Posterior vena cava (tissue), 2 donors: ENCODE data around the gene SH3RF1. TPM values are rescaled to one million over a fixed set of nuclear protein-coding genes. Genes with fewer than 3 reads are reported as not detected.

Experiments used
- DNase-seq: peaks from one replicate; pipeline ENCODE4 v3.0.0-alpha.2; 2020; ENCODE audit warnings: low spot score
- intact Hi-C, 2 donors: fragments of 100-400 bp; cut with DNase I; formaldehyde crosslinking; loops; one replicate each; pipeline versions ENCODE4 v1.14.1 to v1.14.2; 2022 to 2023
- total RNA-seq, 2 donors: library from RNA; stranded (reverse); fragmentation: NEBNext Ultra II Directional; extraction: Animal tissue kit (Norgen Biotek cat#: 25700); gene quantifications; one replicate each; pipeline ENCODE4 v1.2.1, GENCODE V29; 2021
- donor health status: DM: yes; HTN: yes; CAD: no.
- donor health status: DM: yes; HTN: yes; CAD: no.

Gene SH3RF1
- total RNA-seq, 2 donors from 2014 or later, result 13.8 to 20.3 TPM

GRCh38 chr4:169254546-169254983 lies 16.2 kb downstream of the SH3RF1 start:
- intact Hi-C loops, result no loop called here
- no peak for DNase-seq

DNA sequence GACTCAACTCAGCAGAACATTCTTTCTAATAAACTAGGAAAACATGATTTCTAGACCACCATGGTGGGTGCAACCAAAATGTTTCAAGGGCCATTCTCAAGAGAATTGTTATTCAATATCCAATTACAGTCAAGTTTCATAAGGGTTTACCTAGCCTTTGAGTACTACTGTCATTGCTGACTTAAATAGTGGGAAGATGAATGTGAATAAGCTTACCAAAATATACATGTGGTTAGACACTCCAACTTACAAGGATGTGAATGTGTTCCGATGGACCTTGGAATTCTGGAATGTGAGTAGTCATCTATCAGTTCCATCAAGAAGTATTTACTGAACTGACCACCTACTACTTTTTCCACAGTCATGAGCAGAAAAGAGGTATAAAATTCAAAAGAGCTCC lies 16.9 kb downstream of the SH3RF1 start:
- intact Hi-C loops, result no loop called here

DNA sequence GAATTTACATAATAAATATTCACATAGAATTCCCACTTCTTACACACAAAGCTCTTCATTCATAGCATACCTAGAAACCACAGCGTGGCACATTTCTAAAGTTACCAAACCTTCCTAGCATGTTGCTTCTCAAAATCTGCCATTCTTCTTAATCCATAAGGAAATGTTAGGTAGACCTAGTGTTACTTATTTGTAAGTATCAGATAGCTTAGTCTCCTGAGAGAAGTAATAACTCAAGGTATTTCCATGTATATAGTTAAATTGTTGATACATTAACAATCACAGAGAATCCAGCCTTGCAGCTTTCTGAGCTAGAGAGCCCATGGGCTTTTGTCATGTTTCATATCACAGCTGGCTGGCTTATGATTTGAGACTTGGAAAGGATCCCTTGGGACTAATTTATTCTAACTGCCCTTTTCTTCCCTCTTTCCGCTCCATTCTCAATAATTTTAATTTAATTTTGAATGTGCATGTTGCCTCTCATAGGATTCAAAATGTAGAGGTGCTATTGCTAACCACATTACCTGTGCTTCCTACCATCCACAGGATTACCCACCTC lies 17.6 kb downstream of the SH3RF1 start:
- DNase-seq, result no peak
- intact Hi-C loops, result no loop called here

More for the DNA sequence above, 16.9 kb downstream of the SH3RF1 start:
- no peak for DNase-seq

DNA sequence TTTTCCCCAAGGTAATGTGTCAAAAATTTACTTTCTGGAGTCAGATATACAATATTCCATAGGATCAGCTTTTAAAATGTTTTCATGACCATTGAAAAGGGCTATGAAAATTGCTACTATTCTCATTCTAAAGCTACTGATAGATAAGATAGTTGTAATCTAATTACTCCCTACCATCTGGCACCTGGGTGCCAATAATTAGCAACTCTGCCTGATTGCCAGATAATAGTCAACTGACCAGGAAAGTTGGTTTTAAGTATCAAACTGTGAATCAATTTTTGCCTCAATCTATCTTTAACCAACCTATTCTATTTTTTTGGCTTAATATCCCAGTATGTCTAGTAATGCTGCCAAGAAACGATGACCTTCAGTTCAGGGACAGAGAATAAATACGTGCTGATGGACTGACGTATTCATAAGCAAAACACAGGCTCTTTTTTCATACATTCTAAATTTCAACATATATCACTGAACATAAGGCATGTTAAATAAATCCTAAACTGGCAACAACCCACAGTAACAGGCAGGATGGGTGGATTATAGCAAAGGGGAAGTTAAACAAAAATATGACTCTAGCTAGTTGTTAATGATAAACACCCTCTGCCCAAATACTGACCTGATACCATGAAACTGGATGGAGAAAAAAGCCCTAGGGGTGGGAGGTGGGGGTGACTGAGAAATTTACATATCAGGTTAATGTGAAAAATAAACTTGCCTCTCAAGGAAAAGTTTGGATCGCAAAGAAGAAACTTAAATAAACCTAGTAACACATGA lies 18.2 kb downstream of the SH3RF1 start:
- DNase-seq, result no peak
- intact Hi-C loops, result no loop called here

- intact Hi-C loops, result no loop called here
- no peak for DNase-seq
Observed at GRCh38 chr4:169251291-169252235, 19.2 kb downstream of the SH3RF1 start.

DNA sequence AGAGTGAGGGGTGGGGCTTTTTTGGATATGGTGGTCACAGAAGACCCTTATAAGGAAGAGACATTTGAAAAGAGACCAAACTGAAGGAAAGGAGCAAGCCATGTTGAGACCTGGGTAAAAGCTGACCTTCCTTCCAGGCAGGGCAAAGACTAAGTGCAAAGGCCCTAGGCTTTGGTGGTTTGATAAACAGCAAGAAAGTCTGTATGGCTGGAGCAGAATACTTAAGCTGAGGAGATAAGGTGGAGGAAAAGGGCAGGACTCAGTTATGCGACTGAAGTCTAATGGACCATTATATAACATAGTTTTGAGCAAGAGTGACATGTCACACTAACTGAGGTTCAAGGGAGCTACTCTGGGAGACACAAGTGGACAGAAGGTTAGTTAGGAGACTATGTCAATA lies 20.0 kb downstream of the SH3RF1 start:
- DNase-seq, result no peak
- intact Hi-C loops, result no loop called here

DNA sequence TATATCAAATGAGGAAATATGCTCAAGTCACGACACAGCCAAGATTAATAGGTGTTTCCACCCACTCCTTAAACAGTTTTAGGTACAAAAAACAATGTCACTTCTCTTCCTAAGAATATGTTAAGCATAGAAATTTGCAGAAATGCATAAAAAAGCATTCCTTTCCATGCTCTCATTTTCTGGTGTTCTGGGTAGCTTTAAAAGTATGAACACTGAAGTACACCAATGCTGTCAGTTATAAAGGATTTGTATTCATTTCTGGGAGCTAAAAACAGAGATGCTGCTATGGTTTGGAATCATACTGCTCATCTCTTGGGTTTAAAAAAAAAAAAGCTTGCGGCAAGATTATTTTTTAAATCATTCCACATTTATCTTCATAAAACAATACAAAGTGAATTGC lies 20.8 kb downstream of the SH3RF1 start:
- DNase-seq, result no peak
- intact Hi-C loops, result no loop called here

DNA sequence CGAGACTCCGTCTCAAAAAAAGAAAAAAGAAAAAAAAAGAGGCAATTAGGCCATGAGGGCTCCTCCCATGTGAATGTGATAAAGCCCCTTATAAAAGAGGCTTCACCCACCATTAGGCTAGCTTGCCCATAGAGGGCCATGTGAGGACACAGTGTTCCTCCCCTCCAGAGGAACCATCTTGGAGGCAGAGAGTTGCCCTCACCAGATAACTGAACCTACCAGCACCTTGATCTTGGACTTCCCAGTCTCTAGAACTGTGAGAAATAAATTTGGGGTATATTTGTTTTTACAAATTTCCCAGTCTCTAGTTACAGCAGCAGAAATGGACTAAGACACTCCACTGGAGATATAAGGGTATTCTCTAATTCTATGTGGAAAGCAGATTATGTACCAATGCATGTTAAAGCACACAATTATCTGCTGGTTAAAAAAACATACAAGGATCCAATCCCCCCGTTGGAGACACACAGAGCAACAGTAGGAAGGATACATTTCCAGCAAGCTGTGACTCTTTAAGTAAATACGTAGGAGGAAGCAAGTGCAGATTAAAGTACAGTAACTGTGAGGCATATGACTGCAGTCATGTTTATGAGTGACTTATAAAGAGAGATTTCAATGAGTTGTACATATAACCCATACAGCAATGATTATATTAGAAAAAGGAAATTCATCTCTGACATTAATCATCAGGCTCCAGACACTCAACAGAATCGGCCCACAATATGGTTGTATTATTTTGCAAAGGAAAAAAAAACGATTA lies 21.4 kb downstream of the SH3RF1 start:
- intact Hi-C loops, result no loop called here
- no peak for DNase-seq

DNA sequence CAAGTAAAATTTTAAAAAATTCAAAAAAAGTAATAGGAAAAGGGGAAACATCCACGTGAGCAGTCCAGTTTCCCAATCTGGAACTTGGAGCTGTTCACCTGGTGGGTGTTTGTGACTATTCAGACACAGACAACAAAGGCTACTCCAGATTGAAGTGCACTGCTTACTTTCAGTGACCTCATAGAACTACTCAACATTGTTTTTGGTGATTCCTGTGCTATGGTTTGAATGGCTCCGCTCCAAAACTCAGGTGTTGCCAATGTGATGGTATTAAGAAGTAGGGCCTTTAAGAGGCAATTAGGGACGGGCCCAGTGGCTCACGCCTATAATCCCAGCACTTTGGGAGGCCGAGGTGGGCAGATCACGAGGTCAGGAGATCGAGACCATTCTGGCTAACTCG lies 22.1 kb downstream of the SH3RF1 start:
- intact Hi-C loops, result no loop called here
- DNase-seq, result no peak

DNA sequence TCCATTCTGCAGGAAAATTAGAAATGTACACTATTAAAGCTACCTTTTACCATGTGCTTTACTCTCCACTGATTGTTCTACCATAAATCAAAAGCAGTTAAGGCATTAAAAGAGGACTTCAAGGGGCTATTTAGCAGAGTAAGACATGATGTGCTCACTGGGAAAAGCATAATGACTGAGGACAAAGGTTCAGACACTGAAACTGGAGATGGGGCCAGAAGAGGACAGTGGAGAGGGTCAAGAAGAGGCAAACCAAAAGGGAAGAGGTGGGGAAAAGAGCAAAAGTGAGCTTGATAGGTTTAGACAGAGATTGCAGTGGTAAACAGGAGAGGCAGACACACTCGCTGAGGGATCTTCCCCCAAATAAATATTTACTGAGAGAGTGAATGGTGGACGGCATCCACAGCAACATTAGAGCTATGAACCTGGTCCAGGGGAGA lies 23.8 kb downstream of the SH3RF1 start:
- no peak for DNase-seq
- intact Hi-C loops, result no loop called here

DNA sequence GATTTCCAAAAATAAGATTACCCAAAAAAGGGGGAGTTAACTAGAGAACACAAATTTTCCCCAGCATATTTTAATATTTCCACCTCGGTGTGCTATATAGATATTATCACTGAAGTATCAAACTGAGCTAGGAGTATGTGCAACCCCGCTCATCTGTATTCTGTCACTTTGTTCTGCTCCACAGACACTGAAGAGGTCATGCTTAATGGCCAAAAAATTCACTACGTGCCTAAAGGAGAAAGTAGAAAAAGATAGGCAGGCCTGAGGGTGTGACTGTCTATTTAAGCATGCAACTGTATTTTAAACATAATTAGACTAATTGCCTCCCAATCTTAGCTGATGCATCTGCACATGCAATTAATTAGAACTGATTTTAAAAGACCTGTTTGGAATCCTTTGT lies 24.5 kb downstream of the SH3RF1 start:
- no peak for DNase-seq
- intact Hi-C loops, result no loop called here

GRCh38 chr4:169245061-169245460 lies 25.7 kb downstream of the SH3RF1 start:
- intact Hi-C loops, result no loop called here
- no peak for DNase-seq

- intact Hi-C loops, result no loop called here
- no peak for DNase-seq
Observed at GRCh38 chr4:169243825-169244609, 26.7 kb downstream of the SH3RF1 start.

GRCh38 chr4:169241464-169241863 lies 29.3 kb downstream of the SH3RF1 start:
- intact Hi-C loops, result no loop called here
- no peak for DNase-seq

- no peak for DNase-seq
- intact Hi-C loops, result no loop called here
Observed at GRCh38 chr4:169239221-169239905, 31.4 kb downstream of the SH3RF1 start.

DNA sequence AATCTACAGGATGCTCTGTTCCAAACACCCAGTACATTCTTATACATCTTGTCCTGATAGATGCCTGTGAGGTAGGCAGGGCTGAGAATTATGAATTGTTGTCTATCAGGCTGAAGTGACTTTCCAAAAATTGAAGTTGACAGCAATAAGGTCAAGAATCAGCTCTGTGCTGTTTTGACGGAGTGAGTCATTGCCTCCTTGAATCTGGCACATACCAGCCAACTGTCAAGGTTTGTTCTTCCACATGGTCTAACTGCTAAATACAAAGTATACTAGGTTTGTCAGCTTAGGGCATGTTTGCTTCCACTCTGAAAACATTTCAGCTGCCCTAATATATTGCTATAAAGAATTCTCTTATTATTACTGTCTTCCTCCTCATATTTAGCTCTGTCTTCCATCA lies 32.3 kb downstream of the SH3RF1 start:
- DNase-seq, result no peak
- intact Hi-C loops, result no loop called here

DNA sequence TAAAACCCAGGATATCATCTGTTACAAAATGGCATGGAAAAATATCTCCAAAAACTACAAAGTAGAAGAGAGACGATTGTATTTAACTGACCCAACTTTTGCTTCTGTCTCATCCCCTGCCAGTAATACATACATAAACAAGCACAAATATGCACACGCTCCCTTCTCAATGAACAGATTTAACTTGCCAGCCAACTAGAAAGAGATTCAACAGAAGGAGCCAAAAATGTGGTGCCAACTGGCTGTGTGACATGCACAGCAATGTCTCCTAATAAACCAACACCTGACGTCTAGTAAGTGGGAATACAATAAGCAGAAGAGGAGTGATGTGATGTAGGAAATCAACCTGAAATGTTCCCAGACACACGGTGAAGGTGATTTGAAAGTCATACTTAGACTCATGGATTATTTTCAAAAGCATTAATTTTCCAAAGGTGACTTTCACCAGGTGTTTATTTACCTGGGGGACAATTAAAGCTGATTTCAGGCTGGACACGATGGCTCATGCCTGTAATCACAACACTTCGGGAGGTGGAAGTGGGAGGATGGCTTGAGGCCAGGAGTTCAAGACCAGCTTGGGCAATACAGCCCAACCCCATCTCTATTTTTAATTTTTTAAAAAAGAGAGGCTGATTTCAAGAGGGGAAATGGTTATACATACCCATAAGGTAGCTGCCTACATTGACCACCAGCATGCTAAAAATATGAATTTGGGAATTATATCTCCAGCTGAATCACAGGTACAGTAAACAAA lies 33.7 kb downstream of the SH3RF1 start:
- no peak for DNase-seq
- intact Hi-C loops, result no loop called here
